HG02973 (cell line): ENCODE measurements around the gene LRFN2.

Source experiments
- ATAC-seq: cut with Tn5 transposase; IDR thresholded peaks from one replicate; pipeline ENCODE4 v1.9.1; 2021; ENCODE audit warnings: moderate library complexity; ENCODE audit not compliant: unreplicated experiment

LRFN2 gene

GRCh38 chr6:40408786-40409542, 178.2 kb downstream of the LRFN2 start:
- ATAC-seq, result no peak

- no peak for ATAC-seq
Observed at GRCh38 chr6:40407239-40407638, 179.9 kb downstream of the LRFN2 start.

GRCh38 chr6:40406175-40406574, 181.0 kb downstream of the LRFN2 start:
- no peak for ATAC-seq

DNA sequence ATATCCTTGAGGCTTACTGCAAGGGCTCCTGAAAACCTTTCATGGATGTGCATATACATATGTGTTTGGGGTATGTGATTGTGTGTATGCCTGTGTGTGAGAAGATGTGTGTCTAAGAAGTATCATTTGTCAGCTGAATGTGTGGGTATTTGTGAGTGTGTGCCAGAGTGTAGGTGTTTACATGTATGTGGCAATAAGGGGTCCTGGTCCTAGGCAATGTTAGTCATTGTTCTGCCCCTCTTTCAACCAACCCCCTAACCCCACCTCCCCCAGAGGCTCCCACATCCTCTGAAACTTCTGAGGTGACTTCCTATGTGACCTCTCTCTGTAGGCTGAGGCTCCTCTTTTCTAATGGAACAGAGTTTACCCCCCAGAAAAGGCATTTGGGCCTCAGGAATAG, 186.4 kb downstream of the LRFN2 start:
- ATAC-seq, result no peak

GRCh38 chr6:40399888-40400457, 187.2 kb downstream of the LRFN2 start:
- no peak for ATAC-seq

DNA sequence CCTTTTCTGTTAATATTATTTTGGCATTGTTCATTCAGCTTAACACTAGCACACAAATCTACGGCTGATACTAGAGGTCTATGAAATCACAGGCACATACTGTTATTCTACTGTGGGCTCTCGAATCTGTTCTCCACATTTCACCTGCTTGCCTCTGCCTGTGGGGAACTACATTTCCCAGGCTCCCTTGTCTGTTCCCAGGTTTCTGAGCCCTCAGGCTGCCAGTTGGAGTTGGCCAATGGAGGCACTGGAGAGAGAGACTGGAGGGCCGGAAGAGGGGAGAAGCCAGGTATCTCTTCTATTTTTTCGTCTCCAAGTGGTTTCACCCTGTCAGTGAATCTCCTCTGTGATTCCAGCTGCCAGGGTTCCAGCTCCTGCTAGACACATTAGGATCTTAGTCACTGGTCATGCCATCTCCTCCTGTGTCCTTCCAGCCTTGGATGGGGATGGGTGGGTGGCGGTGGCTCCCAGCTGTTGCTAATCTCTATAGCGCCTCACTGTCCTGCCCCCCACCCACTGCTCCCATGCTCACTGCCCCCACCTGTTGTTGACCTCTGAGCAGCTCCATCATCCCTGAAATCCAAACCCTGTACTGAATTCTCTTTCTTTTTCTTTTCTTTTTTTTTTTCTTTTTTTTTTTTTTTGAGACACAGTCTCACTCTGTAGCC, 188.2 kb downstream of the LRFN2 start:
- ATAC-seq, result no peak

GRCh38 chr6:40398034-40398691, 189.0 kb downstream of the LRFN2 start:
- ATAC-seq, result no peak

DNA sequence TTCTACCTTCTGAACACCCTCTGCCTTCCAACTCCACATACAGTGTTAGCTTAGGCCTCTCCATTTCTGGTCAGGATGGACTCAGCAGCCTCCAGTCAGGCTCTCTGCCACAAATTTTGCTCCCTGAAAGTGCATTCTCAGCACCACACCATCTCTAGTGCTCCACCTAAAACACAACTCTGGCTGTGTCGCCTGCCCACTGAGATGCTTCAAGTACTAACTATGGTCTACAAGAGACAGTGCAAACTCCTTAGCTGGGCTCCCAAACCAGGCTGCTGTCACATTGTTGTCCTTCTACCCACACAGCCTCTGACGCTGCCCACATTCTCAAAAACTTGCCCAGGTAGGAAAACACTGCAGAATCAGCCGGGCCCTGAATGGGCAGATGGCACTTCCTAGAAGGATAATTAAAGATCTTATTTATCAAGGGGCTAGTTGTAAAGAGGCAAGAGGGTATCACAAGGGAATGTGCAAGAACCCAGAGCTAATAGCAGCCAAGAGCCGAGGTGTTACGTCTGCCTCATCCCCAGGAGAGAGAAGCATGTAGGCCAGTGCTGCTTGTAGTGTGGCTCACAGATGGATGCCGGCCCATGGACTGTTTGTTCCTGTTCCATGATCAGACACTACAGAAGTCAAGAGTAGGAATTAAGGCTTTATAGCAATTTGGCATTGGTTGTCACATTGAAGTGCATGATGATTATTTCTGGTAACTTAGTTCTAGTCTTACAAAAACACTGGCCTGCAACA, 189.7 kb downstream of the LRFN2 start:
- ATAC-seq, result no peak

GRCh38 chr6:40395698-40396076, 191.5 kb downstream of the LRFN2 start:
- no peak for ATAC-seq

- ATAC-seq, result no peak
Observed at GRCh38 chr6:40395066-40395697, 192.0 kb downstream of the LRFN2 start.

DNA sequence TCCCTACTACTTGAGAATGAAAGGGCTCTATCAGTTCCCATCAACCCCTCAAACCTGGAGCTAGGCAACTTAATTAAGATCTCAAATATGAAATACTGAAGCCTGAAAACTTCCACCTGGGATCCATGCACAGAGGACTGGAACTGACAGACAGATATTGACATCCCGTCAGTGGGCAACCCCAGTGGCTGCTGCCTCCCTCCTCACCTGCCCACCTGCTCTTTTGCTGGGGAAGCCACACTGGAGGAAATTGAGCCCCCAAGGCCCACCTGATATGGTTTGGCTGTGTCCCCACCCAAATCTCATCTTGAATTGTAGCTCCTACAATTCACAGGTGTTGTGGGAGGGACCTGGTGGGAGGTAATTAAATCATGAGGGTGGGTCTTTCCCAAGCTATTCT, 192.8 kb downstream of the LRFN2 start:
- ATAC-seq, result no peak

GRCh38 chr6:40393641-40394040, 193.5 kb downstream of the LRFN2 start:
- ATAC-seq, result no peak

GRCh38 chr6:40392589-40392988, 194.6 kb downstream of the LRFN2 start:
- ATAC-seq, result no peak

DNA sequence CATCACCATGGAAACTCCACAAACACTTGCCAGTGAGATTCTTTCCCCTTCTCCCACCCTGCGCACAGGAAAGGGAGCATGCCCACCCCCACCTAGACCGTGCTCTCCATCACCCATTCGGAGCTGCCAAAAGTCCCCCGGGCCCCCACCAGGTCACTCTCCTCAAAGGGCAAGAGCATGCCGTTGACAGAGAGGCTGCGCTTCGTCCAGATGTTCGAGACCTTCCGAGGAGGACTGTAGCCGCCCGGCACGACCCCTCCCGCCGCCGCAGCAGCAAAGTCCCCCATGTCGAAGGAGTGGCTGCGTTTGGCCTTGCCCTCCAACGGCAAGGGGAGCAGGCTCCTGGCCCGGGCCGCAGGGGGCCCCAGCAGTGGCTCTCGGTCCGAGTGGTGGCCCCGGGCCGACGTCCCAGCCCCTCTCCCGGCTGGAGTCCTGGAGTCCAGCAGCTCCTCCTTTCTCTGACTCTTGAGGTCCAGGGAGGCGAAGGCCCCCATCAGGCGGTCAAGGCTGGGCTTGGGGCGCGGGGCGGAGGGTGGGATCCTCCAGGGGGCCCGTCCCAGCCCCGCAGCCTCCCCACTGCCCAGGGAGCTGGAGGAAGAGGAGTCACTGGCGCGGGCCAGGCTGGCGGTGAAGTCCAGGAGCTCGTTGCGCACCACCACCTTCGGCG, 195.2 kb downstream of the LRFN2 start:
- no peak for ATAC-seq

DNA sequence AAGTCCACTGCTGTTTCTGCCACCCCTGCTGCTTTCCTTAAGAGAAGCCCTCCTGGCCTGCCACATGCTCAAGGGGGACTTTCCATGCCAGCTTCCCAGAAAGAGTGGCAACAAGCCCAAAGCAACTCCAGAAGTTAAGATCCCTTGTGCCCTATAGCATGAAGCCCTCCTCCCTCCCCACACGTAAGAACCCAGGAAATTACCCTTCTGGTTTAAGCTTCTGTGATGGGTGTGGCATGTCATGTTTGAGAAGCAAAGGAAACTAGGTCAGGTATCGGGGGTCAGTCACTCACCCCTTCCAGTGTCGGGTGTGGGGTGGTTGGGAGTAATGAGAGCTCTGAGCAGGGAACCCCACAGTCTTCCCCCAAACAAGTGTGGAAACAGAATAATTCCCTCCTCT, 196.1 kb downstream of the LRFN2 start:
- no peak for ATAC-seq

DNA sequence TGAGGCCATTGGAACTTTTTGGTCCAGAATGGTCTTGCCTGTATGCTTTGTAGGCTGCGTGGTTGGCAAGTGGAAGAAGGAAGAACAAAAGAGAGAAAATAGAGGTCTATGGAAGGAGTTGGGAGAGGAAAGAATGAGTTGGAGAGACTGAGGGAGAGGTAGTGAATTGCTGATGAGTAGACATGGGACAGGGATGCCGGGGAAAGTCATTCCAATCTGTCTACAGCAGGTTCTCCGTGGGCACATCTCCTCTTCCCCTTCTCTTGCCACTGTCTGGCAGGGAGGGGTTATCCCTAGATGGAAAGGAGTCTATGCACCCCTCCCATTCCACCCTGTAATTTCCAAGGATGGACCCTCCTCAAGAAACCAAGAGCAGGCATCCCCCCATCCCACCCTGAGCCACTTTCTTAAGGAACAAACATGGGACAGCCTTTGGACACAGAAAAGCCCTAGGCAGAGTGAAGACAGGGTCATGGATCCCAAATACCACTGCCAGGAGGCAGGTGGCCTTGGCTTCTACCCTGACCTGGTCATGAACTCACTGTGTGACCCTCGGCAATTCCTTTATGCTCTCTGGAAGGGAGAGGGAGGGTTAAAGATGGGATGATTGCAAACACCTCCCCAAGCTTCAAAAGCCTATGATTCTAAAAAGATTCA, 196.9 kb downstream of the LRFN2 start:
- no peak for ATAC-seq

DNA sequence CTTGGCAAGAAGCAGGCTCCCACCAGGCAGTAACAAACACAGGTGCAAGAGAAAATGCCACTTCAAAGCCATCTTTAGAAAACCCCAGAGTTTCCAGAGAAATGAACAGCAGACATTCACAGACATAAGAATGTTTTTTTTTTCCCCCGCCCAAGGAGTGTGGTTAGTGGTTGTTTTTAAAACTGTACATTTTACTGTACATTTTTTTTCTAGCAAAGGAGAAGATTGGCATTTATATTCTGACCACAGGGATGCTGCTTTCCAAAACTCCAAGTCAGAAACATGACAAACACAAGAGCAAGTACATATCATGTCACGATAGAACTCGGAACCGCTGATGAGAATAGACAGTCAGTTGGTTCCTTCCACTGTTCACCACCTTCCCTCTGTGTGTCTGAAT, 197.9 kb downstream of the LRFN2 start:
- no peak for ATAC-seq

GRCh38 chr6:40387871-40388264, 199.3 kb downstream of the LRFN2 start:
- ATAC-seq, result no peak

DNA sequence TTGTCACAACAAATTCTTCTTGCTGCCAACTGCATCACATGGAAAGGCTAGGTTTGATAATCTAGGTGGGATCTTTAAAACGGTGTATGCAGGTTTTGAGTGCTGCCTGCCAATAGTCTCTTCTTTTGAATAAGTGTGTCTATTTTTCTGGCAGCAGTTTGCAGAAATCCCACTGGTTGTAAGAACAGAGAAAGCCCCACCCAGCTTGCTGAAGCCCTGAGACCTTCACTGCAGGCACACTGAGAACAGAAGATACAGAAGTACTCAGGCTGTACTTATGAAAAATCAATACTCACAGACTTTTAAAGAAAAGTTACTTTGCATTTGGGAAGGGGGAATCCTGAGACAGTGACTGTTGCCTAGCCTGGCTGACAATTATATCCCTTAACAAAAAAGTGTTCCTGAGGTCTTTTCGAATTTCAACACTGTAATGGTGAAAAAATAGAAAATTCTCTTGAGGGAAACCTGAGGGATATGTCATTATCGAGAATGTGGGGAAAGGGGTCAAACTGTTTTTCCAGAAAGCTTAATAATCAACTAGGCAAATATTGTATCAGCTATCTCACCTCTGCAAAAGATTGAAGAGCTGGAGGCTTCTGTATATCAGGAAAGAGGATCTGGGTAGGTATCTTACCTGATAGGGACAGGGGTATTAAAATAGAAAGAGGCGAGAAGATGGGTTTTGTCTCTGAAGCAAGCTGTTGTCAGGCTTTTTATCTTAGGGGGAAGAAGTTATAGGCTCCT, 199.9 kb downstream of the LRFN2 start:
- ATAC-seq, result no peak
